H1 (cell line): Measurements from ENCODE around the gene CDT1. TPM values are rescaled to one million over a fixed set of nuclear protein-coding genes. Genes with fewer than 3 reads are reported as not detected.

ENCODE experiments used
- CBX8 ChIP-seq: fragments of 300-800, 300-1000 bp; sonication (generic); IDR thresholded peaks from 2 replicates; pipeline ENCODE4 v1.7.1; 2016; ENCODE audit warnings: low read depth, low read length, borderline replicate concordance
- CHD1 ChIP-seq: IDR thresholded peaks from 2 replicates; pipeline ENCODE4 v1.6.1; 2012; ENCODE audit warnings: low read depth, low read length, improper control_type of control experiment
- EP300 ChIP-seq, 2 experiments: IDR thresholded peaks; 1 replicate in 1 of 2; 2 replicates in 1 of 2; pipeline ENCODE4 v1.6.1; 2011 to 2012; ENCODE audit warnings: low read depth in 2 of 2, low read length in 2 of 2, mild to moderate bottlenecking in 2 of 2, borderline replicate concordance in 1 of 2, inconsistent platforms in 1 of 2, moderate library complexity in 1 of 2
- FOSL1 ChIP-seq: IDR thresholded peaks from 2 replicates; pipeline ENCODE4 v1.6.1; 2011; ENCODE audit warnings: mild to moderate bottlenecking, low read depth, low read length, moderate library complexity; ENCODE audit not compliant: insufficient read depth
- YY1 ChIP-seq: IDR thresholded peaks from 2 replicates; pipeline ENCODE4 v1.6.1; 2011; ENCODE audit warnings: low read depth, mild to moderate bottlenecking, low read length
- polyA plus RNA-seq, 7 experiments: library from polyadenylated mRNA; depleted of rRNA in 3 of 7; stranded (reverse) in 5 of 7; unstranded in 2 of 7; fragments of >200 nt in 5 of 7; fragments of 200-250 nt in 2 of 7; gene quantifications; 1 replicate in 5 of 7; 2 replicates in 1 of 7; 4 replicates in 1 of 7; pipeline versions ENCODE4 v1.2.1 to v1.2.3, GENCODE V29; 2011 to 2013; ENCODE audit warnings: missing spikeins in 2 of 7, mixed read lengths in 2 of 7
- total RNA-seq: library from RNA; stranded (reverse); fragmentation: NEBNext Ultra II Directional; extraction: Animal tissue kit (Norgen Biotek cat#: 25700); gene quantifications from 2 replicates; pipeline ENCODE4 v1.2.1, GENCODE V29; 2021
- TF ChIP-seq, protein P1 (sequence below), 3 experiments: IDR thresholded peaks; 1 replicate in 2 of 3; 2 replicates in 1 of 3; pipeline versions ENCODE4 v1.5.1 to v1.6.1; 2011; ENCODE audit warnings: low read length in 3 of 3, mild to moderate bottlenecking in 3 of 3, inconsistent platforms in 2 of 3, low read depth in 1 of 3, moderate library complexity in 1 of 3; ENCODE audit not compliant: insufficient read depth in 1 of 3; ENCODE audit errors: control extremely low read depth in 1 of 3

The CDT1 gene
- total and polyA plus RNA-seq, 2 of the 8 experiments (the other 6 are each of a cell fraction or from before 2014, with no cell fraction given): 76.7 to 95.4 TPM

DNA sequence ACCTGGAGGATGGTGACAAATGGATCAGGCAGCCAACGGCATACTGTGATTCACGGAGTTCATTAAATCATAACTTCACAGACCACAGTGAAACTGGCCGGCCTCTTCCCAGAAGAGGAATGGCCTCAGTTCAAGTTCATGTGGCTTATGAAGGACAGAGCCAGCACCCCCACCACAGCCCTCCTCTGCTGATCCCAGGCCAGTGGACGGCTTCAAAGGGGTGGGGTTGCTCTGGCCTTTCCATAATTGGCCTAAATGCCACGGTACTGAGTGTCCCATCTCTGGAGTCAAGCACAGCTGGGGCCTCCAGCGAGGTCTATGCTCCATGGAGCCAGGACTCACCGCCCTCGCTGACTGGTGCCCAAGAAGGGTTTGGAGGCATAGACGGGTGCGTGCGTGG, 31.8 kb downstream of the CDT1 start (continued):
- TF ChIP-seq, protein P1, sequence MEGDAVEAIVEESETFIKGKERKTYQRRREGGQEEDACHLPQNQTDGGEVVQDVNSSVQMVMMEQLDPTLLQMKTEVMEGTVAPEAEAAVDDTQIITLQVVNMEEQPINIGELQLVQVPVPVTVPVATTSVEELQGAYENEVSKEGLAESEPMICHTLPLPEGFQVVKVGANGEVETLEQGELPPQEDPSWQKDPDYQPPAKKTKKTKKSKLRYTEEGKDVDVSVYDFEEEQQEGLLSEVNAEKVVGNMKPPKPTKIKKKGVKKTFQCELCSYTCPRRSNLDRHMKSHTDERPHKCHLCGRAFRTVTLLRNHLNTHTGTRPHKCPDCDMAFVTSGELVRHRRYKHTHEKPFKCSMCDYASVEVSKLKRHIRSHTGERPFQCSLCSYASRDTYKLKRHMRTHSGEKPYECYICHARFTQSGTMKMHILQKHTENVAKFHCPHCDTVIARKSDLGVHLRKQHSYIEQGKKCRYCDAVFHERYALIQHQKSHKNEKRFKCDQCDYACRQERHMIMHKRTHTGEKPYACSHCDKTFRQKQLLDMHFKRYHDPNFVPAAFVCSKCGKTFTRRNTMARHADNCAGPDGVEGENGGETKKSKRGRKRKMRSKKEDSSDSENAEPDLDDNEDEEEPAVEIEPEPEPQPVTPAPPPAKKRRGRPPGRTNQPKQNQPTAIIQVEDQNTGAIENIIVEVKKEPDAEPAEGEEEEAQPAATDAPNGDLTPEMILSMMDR (IDR thresholded peaks at IDR 0.05; ENCODE audit: control extremely low read depth in 1 of 3, insufficient read depth in 1 of 3, low read depth in 1 of 3, low read length in 3 of 3): no peak
- TF ChIP-seq FOSL1 (no peak), CHD1 (no peak), YY1 (no peak), EP300 (IDR thresholded peaks at IDR 0.05; ENCODE audit: borderline replicate concordance in 1 of 2, low read depth in 2 of 2, low read length in 2 of 2) (no peak), CBX8 (no peak)
